Tibial nerve (tissue), 4 donors: ENCODE measurements around the gene NNMT. TPM values are rescaled to one million over a fixed set of nuclear protein-coding genes. Genes with fewer than 3 reads are reported as not detected.
A peak's percentile ranks its signal among the peaks of the same experiment; 100 is the strongest.

Source experiments
- DNase-seq, 2 donors: peaks; one replicate each; pipeline ENCODE4 v3.0.0-alpha.2; 2019; ENCODE audit warnings: low spot score in 2 of 2
- H3K27ac ChIP-seq, 4 donors: fragments of 200-600 bp; sonication (generic) in 3 of 4; one replicate each; pipeline ENCODE4 v1.5.1; 2017 to 2019; ENCODE audit warnings: mild to moderate bottlenecking in 1 of 4
- H3K27me3 ChIP-seq, 2 donors: fragments of 200-600 bp; sonication (generic) in 1 of 2; one replicate each; pipeline versions ENCODE4 v1.5.1 to v1.6.0; 2017 to 2019
- H3K36me3 ChIP-seq, 3 donors: fragments of 200-600 bp; sonication (generic); one replicate each; pipeline ENCODE4 v1.5.1; 2018 to 2019
- H3K4me1 ChIP-seq, 4 donors: fragments of 200-600 bp; sonication (generic) in 3 of 4; one replicate each; pipeline ENCODE4 v1.5.1; 2017 to 2019
- H3K4me3 ChIP-seq, 4 donors: fragments of 200-600 bp; sonication (generic) in 3 of 4; one replicate each; pipeline ENCODE4 v1.5.1; 2017 to 2019; ENCODE audit warnings: mild to moderate bottlenecking in 1 of 4, moderate library complexity in 1 of 4
- H3K9me3 ChIP-seq, 4 donors: fragments of 200-600 bp; sonication (generic) in 3 of 4; one replicate each; pipeline ENCODE4 v1.5.1; 2017 to 2019
- CTCF ChIP-seq, 5 experiments: fragments of 200-600 bp in 3 of 5; fragments of 450-650 bp in 2 of 5; sonication (generic) in 3 of 5; IDR thresholded peaks; one replicate each; pipeline ENCODE4 v1.5.1; 2016 to 2019; ENCODE audit warnings: antibody characterized with exemption in 5 of 5, mild to moderate bottlenecking in 3 of 5, moderate library complexity in 2 of 5
- EP300 ChIP-seq, 2 donors: sonication (generic); formaldehyde crosslinking; IDR thresholded peaks; one replicate each; pipeline ENCODE4 v1.6.1; 2017; ENCODE audit warnings: antibody characterized with exemption in 2 of 2, mild to moderate bottlenecking in 1 of 2
- POLR2A ChIP-seq, 2 donors: fragments of 450-650 bp; IDR thresholded peaks; one replicate each; pipeline ENCODE4 v1.6.1; 2017; ENCODE audit warnings: antibody characterized with exemption in 2 of 2, mild to moderate bottlenecking in 2 of 2, moderate library complexity in 2 of 2
- WGBS, 2 donors: methylation state at CpG; one replicate each; pipeline ENCODE4 v1.1.5; 2018; 5-methylcytosine and 5-hydroxymethylcytosine counted together
- total RNA-seq, 4 donors: library from RNA; depleted of rRNA; stranded (reverse); fragments of >200 nt; gene quantifications; one replicate each; pipeline ENCODE4 v1.1.0, GENCODE V29; 2016

Gene NNMT
- total RNA-seq, 4 donors from 2014 or later = 520 to 1,803 (median 896) TPM

- DNase-seq = no peak
- H3K27ac ChIP-seq = peak overlapping the region in 1 of 4 donors; percentile 96
- no peaks in the 10 kb centered on the region for H3K27me3 ChIP-seq
- peak overlapping the region in 3 of 4 donors; percentile 1 to 57 (median 28) for H3K4me3 ChIP-seq
- H3K4me1 ChIP-seq = peaks cover 0 to 12% (median 0%) of the 10 kb centered on the region in 4 donors
- 90 to 93% methylated on average over 4 of the region's 4 CpGs for WGBS, 2 donors
- TF ChIP-seq CTCF (IDR thresholded peaks at IDR 0.05) (no peak), EP300 (IDR thresholded peaks at IDR 0.05) (no peak), POLR2A (IDR thresholded peaks at IDR 0.05) (no peak)
- H3K9me3 ChIP-seq = peaks cover 0 to 22% (median 5%) of the 10 kb centered on the region in 4 donors
- H3K36me3 ChIP-seq = peaks cover 0 to 70% (median 0%) of the 10 kb centered on the region in 3 donors
These were observed 4.9 kb downstream of the NNMT start for GRCh38 chr11:114301088-114301487.

- Histone ChIP-seq H3K9me3 (peaks cover 0 to 22% (median 5%) of the 10 kb centered on the region in 4 donors), H3K36me3 (peaks cover 0 to 70% (median 0%) of the 10 kb centered on the region in 3 donors), H3K27ac (peak overlapping the region in 1 of 4 donors; percentile 96), H3K4me3 (peak overlapping the region in 1 of 4 donors; percentile 57), H3K27me3 (no peaks in the 10 kb centered on the region), H3K4me1 (peaks cover 0 to 4% (median 2%) of the 10 kb centered on the region in 4 donors)
- no peak for DNase-seq
- TF ChIP-seq CTCF (IDR thresholded peaks at IDR 0.05) (no peak), EP300 (IDR thresholded peaks at IDR 0.05) (no peak), POLR2A (IDR thresholded peaks at IDR 0.05) (no peak)
These were observed 5.7 kb downstream of the NNMT start for GRCh38 chr11:114301927-114302326.

GRCh38 chr11:114302663-114303062 is 6.5 kb downstream of the NNMT start:
- 13 to 22% methylated on average over 1 of the region's 1 CpG for WGBS, 2 donors
- Histone ChIP-seq H3K27ac (peak overlapping the region in 1 of 4 donors; percentile 37), H3K4me1 (peaks cover 0 to 10% (median 4%) of the 10 kb centered on the region in 4 donors), H3K9me3 (peaks cover 0 to 22% (median 5%) of the 10 kb centered on the region in 4 donors), H3K27me3 (no peaks in the 10 kb centered on the region), H3K4me3 (peak overlapping the region in 1 of 4 donors; percentile 2), H3K36me3 (peaks cover 0 to 70% (median 0%) of the 10 kb centered on the region in 3 donors)
- DNase-seq = no peak
- no peak for TF ChIP-seq POLR2A (IDR thresholded peaks at IDR 0.05)

GRCh38 chr11:114304065-114304464 is 7.9 kb downstream of the NNMT start:
- H3K27ac ChIP-seq = peak overlapping the region in 2 of 4 donors; percentile 13 to 44
- H3K4me3 ChIP-seq = no peak overlapping the region

GRCh38 chr11:114304969-114305368 is 8.8 kb downstream of the NNMT start:
- no peak for DNase-seq
- no peak for TF ChIP-seq POLR2A (IDR thresholded peaks at IDR 0.05)
- TF ChIP-seq CTCF (IDR thresholded peaks at IDR 0.05) = no peak
- TF ChIP-seq EP300 (IDR thresholded peaks at IDR 0.05) = no peak
- Histone ChIP-seq H3K9me3 (peaks cover 0 to 15% (median 5%) of the 10 kb centered on the region in 4 donors), H3K27ac (peak overlapping the region in 2 of 4 donors; percentile 13 to 61), H3K36me3 (peaks cover 0 to 48% (median 0%) of the 10 kb centered on the region in 3 donors), H3K27me3 (no peaks in the 10 kb centered on the region), H3K4me1 (peaks cover 0 to 24% (median 10%) of the 10 kb centered on the region in 4 donors), H3K4me3 (no peak overlapping the region)
- 56 to 68% methylated on average over 1 of the region's 1 CpG for WGBS, 2 donors

More at GRCh38 chr11:114304065-114304464, 7.9 kb downstream of the NNMT start:
- TF ChIP-seq EP300 (IDR thresholded peaks at IDR 0.05) (no peak), CTCF (IDR thresholded peaks at IDR 0.05) (no peak), POLR2A (IDR thresholded peaks at IDR 0.05) (no peak)
- peaks cover 0 to 22% (median 5%) of the 10 kb centered on the region in 4 donors for H3K9me3 ChIP-seq
- H3K27me3 ChIP-seq = no peaks in the 10 kb centered on the region
- WGBS, 2 donors = 88 to 89% methylated on average over 1 of the region's 1 CpG
- peaks cover 0 to 57% (median 0%) of the 10 kb centered on the region in 3 donors for H3K36me3 ChIP-seq
- DNase-seq = no peak
- H3K4me1 ChIP-seq = peaks cover 0 to 20% (median 10%) of the 10 kb centered on the region in 4 donors
